GM19467 (cell line): ENCODE results near the gene BCL11B.

Source experiments
- ATAC-seq: cut with Tn5 transposase; IDR thresholded peaks from one replicate; pipeline ENCODE4 v1.9.1; 2021; ENCODE audit warnings: mild to moderate bottlenecking, moderate library complexity; ENCODE audit not compliant: unreplicated experiment

Gene BCL11B

DNA sequence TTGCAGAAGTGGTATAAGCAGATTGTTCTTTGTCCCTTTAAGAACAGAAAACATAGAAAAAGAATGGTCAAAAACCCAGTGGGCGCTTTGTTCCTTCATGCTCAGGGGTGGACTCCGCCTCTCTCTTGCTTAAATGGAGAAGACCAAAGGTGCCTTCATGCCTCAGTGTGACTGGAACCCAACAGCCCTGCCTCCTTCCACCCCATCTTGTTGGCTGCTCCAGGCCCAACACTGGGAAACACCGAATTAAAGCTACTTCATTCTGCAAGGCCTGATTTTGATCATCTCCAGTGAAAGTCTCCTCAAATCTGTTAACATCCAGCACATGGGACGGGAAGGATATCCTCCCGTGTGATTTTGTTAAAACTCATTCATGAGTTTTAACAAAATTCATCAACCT is 103.7 kb downstream of the BCL11B start:
- ATAC-seq: no peak

DNA sequence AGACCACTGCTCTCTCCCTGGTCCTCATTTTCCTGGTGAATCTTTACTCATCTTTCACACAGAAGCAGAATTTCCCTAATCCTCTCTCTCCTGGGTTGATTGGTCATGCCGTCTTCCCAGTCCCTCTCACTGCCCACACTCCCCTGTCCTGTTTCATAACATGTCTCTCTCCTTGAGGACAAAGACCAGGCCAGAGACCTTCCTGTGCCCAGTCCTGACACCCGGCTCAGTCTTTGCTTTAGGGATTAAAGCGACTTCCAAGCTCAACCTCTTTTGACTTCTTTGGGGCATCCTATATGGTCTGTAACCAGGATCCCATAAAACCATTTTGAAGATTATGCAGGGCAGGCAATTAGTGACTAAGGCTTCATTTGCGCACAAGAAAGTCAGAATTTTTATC is 105.5 kb downstream of the BCL11B start:
- no peak for ATAC-seq

DNA sequence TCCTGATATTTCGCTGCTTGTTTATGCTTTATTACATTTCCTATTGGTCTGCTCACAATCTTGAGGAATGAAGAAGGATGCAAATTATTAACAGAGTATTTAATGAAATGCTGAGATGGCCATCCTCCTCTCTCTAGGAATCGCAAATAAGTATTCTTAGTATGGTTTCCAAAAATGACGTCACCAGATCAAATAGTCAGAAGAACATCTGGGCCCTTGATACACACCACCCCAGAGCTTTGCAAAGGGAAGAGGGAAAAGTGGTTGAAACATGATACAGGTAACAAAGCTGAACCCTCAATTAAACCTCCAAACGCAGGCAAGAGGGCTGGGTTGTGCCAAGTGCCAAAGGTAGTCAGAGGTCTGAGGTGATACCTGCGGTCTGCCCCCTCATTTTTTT is 107.3 kb downstream of the BCL11B start:
- ATAC-seq: no peak

DNA sequence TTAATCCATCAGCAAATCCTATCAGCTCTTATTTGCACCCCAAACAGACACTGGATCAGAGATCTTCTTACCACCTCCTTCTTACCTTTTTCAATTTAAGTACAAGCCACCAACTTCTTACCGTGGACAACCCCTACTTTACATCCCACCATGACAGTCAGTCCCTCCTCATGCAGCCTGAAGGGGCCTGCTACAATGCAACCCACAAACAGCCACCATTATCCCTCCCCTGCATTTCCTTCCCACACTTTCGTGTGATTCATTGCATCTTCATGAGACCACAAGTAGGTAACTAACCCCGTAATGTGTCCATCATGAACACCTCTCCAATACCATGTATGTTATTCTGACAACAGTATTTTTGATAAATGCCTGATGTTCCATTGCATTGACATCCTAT is 108.6 kb downstream of the BCL11B start:
- no peak for ATAC-seq

DNA sequence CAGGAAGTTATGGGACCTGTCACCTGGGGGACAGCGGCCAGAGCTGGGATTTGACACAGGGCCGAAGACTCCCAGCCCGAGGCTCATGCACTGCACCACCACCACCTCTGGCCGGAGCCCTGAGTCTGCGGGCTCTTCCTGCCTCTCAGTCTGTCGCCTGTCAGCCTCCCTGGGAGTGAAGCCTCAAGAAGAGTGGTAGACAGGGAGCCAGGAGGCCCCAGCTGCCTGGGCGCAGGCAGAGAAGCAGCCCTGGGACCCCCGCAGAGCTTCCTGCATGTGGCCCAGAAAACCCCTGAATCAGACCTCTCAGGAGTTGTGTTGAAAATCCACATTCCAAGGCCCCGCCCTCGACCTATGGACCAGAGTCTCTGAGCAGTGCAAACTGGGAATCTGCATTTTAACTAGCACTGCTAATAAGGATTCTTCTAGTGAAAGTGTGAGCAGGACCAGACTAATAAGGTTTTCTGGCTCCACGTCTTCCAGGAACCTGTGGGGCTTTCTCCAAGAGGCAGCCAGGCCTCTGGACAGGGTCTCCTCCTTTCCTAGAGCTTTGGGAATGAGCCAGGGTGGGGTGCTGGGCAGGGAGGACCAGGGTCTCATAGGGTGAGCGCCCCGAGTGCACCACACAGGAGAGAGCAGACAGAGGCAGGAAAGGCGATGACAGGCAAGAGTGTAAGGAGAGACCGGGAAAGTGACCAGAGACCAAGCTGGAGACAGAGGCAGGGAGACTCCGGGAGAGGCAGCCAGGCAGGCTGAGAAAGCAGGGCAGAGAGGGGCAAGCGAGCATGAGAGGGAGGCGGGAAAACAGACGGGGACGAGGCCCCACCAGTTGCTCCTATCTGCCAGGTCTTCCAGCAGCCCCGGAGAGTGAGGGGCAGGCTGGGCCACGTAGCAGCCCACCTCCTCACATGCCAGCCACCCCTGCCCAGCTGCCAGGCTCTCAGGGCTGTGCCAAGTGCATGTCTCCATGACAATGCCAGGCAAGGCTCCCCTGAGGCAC is 112.4 kb downstream of the BCL11B start:
- ATAC-seq: no peak

DNA sequence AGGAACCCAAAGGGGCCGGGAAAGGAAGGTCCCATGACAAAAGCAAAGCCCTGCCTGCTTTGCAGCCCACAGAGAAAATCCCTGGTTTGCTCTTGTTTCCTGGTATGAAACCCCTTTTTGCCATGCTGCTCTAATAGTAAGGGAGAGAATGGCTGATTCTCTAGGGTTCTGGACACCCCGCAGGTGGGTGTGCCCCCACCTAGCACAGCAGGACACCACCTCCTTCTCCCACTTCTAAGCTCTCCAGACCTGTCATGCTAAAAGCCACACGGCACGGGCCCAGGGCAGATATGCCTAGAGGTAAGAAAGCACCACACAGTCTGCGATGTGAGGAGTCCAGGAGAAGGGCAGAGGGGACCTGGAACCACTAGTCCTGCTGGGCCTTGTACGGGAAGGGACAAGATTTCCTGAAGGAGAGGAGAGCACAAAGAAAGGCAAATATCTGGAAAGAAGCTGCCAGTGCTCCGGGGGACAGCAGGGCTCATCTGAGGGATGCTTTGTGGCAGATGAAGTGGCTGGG is 113.3 kb downstream of the BCL11B start:
- no peak for ATAC-seq

DNA sequence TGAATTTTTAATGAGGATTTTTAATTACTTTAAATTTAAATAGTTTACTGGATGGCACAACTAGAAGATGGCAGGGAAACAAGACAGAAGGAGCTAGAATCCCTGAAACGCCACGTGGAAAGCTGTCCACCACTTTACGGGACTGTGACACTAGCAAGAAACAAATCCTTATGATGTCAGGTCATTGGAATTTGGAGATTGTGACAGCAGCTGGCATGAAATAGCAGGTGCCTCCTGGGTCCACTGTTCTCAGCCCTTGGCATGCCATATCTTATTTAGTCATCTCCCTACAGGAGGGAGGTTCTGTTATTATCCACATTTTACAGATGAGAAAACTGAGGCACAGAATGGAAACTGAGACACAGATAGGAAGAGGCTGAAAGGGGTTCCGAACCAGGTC is 113.8 kb downstream of the BCL11B start:
- no peak for ATAC-seq

DNA sequence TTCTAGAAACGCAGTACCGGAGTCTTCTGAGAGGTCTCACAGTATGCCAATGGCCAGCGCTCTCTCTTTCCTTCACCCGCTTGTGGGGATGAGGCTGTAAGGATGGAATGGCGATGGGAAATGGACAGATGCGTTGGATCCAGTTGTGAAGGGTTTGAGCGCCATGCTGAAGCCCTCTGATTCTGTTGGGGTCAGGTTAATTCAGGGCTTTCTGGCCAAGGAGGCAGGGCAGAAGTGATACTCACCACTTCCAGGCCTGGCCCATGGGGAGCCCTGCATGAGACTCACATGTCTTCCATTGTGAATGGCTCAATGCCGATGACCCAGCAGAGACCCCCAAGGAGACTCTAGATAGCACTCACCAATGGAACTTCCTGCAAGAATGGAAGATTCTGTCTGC is 114.3 kb downstream of the BCL11B start:
- ATAC-seq: no peak

DNA sequence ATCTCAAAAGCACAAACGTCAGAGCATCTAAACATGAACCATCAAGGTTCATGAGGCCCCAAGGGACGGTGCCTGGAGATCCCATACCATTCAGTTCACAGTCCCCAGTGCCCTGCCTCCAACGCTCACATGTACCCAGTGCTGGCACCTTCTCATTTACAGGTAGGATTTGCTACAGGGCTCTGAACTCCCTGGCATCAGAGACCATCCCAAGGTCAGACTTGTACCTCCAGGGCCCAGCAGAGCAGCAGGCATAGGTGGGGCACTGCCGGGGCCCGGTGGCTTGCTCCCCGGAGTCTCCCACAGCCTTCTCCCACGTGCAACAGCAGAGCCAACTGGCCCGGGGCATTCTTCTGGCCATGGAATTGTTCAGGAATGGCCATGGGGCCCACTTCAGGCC is 114.8 kb downstream of the BCL11B start:
- no peak for ATAC-seq

DNA sequence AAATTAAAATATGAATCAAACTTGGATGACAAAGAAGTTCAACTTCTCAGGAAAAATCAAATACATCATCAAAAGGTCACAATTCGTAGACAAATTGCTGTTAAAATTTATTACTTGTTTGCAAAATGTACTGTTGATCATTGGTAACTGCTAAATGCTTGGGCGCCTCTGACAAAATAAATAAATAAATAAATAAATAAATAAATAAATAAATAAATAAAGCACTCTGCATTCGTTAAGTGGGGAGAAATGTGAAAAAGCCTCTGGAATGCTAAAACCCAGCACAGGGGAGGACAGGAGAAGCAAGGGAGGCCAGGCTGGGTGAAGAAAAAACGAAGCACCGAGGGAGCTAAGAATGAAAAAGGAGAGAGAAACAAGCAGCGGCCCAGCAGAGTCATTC is 115.2 kb downstream of the BCL11B start:
- no peak for ATAC-seq

DNA sequence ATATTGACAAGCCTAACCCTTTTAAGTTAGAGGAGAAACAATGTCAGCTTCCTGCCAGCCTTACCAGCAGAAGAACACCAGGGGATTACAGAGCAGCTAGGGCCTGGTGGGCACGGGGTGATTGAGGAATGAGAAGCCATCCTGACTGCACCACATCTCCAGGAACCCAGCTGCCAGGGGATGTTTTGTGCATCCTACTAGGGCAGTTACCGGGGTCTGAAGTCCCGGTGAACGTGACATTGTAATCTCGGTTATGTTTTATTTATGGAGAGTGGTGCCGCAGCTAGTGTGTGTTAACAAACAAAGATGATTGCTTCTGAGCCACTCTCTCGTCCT is 115.9 kb downstream of the BCL11B start:
- no peak for ATAC-seq

DNA sequence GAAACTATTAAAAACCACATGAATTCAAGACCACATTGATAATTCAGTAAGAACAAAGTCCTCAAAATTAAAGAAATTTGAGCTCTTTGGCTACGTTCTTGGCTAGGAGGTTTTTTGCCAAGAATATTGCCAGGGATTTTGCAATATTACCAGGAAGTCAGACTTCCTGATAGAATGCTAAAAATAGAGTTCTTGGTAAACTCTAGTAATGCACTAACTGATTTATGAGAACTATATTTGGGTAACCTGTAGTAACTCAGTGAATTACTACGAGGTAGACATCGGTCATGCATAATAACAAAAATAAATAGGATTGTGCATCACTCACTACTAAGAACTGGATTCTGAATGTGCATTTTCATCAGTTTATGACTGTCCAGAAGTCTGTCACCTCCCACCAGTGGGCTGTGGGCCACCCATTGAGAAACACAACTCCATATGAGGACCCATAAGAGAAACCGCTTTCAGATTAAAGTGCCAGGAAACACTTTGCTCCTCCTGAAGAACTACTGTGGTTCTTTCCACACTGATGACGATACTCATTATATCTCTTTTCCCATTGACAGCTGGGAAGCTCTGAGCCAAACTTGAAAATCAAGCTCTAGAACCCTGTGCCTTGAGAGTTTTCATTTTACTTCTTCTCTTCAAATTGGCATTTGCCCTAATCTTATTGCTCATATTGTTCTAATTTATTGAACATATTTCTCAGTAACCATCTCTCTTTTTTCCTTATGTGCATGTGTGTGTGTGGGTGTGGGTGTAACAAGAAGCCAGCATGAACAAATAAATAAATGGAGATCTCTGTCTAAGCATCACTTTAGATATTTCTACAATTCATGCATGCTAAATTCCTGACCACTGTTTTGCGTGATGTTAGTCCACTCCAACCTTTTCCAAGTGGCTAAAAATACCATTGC is 116.6 kb downstream of the BCL11B start:
- no peak for ATAC-seq

DNA sequence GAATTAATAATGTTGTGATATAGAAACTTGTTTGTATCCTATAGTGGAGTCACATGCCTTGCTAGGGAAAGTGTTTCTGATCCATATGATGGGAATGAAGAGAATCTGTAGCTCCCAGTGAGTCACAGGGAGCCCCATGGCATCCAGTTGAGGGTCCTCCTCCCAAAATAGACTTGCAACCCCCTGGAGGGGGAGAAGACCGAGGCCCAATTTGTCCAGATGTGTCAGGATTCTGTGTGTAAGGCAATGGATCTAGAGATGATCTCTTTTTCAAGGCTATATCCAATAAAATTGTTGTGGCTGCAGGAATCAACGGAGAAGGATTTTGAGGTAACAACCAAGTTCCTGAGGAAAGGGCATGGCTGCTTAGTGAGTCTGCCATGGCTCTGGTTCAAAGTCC is 121.8 kb downstream of the BCL11B start:
- ATAC-seq: no peak

DNA sequence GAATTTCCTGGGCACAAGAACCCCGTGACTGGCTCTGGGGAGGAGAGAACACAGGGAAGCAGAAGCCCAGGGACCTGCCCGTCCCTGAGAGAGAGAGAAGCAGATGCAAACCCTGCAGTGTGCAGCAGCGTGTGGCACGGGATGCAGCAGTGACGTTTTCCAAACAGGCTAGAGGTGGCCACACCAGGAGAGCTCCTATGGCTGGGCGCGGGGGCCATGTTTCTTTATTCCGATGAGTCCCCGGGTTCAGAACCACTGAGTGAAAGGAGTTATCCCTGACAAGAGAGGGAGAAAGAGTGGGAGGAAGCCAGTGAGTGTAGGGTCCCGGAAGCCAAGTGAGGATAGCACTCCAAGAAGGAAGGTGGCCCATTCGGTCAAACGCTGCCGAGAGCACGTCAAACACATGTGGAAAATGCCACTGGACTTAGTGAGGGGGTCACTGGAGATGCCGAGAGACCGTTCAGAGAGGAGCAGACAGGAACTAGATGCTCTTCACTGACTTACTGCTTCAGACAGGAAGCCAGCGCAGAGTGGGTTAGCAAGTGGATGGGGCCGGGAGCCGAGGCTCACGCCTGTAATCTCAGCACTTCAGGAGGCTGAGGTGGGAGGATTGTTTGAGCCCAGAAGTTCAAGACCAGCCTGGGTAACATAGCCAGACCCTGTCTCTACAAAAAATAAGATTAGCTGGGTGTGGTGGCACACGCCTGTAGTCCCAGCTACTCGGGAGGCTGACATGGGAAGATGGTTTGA is 123.0 kb downstream of the BCL11B start:
- ATAC-seq: no peak

DNA sequence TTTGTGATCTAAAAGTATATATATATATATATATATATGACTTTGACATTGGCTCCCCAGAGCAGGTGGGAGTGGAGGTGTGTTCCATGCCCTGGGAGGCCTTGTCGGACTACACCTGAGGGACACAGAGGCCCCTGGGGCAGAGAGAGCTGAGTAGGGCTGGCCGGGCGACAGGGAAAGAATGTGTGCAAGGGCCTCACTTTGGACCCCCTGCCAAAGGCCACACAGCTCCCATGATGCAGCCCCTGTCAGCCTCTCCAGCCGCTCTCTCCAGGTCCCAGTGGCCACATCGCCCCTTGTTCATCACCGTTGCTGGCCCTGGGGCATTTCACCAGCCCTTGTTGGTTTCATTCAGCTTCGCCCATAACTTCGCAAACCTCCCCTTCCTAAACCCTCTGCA is 123.9 kb downstream of the BCL11B start:
- no peak for ATAC-seq

DNA sequence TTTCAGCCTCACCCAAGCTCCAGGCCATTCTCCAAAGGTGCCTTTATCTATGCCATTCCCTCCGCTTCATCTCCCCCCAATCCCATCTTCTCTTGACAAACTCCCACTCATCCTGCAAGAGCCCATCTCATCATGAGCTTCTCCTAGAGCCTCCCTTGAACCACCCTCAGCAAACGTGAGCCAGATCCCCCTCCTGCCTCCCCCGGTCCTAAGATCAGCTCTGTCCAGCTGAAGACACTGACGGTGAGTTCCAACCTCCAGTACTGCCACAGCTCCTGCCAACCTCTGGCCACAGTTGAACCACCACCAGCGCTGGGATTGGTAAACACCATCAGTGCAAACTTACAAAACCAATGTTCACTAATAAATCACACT is 124.6 kb downstream of the BCL11B start:
- ATAC-seq: no peak

DNA sequence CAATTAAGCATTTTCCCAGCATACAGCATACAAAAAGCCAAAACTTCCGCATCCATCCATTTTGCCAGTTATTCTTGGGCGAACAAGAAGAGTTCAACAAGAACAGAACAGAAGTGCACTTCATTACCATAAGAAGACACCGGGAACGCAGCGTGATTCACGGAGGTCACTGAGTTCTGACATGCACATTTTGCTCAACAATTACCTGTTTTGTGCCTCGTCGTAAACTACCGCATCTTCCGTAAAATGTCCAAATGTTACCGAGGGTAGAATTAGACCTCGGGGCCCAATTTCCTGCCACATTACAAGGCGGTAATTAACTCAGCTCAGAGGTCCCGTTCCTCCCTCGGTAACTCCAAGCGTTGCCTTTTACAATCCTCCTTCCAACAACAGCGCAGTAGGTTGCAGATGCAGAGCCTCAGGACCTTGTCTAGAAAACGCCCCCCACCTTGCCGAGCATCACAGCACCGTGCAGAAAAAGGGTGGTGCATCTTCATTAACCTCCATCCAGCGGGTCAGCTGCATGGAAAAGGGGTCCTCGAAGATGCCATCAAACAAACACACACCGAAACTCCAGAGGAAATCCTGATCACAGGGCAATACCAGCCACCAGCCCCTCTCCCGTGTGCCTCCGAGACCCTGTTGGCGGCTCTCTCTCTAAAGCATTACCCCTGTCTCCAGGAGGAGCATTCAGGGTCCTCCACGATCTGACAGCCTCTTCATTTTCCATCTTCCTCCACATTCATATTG is 125.2 kb downstream of the BCL11B start:
- ATAC-seq: no peak

DNA sequence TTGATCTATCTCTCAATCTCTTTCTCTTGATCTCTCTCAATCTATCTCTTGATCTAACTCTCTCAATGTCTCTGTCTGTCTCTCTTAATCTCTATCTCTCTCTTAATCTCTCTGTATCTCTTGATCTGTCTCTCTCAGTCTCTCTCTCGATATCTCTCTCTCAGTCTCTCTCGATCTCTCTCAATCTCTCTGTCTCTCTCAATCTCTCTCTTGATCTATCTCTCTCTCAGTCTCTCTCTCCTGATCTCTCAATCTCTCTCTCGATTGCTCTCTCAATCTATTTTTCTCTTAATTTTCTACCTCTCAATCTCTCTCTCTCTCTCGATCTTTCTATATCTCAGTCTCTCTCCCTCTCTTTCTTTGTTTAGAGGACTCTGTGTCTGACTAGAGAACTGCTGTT is 126.7 kb downstream of the BCL11B start:
- ATAC-seq: no peak

DNA sequence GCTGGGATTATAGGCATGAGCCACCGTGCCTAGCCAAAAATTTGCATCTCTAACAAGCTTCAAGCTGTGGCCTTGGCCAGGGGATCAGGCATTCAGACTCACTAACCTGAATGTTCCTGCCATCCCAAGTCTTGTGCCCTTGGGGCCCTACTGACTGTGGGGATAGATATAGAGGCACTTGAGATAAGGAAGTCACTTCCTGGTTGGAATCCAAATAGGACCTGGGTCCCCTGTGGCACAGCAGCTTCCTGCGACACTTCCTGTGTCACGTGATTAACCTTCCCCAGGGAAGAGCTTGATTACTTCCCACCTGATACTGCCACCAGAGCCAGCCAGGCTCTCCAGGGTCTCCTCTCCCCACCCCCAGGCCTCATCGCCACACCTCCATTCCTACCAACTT is 128.2 kb downstream of the BCL11B start:
- no peak for ATAC-seq

DNA sequence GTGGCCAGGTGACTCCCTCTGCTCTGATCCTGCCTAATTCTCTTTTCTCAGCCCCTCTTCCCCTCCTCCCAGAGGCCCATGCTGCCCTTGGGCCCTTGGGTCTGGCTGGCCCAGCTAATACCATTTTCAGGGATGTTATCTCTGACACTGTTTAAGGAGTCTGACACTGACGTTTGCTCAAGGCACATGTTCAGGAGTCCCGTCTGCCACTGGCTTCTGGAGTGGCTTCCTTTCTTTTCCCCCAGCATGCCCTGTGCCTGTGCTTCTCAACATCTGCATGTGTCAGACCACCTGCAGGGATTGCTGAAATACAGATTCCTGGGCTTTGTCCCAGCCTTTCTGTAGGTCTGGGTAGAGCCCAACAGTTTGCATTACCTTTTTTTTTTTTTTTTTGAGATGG is 128.9 kb downstream of the BCL11B start:
- ATAC-seq: no peak
